ENCODE measurements around the gene CPE.

GRCh38 chr4:165347647-165348569 is 30.9 kb upstream of the CPE start:
- TF ChIP-seq CTCF (IDR thresholded peaks at IDR 0.05) (no peak), POLR2A (IDR thresholded peaks at IDR 0.05) (no peak), POLR2AphosphoS5 (IDR thresholded peaks at IDR 0.05) (peak; percentile 58)

Data from prostate gland (tissue), 2 donors.